Measurements from ENCODE around the gene CFAP119.

CFAP119 gene

GRCh38 chr16:30760577-30761426, 1.1 kb downstream of the CFAP119 start:
- DNase-seq = no peak

GRCh38 chr16:30760001-30760559, 1.8 kb downstream of the CFAP119 start:
- no peak for DNase-seq

GRCh38 chr16:30758988-30759491, 2.8 kb downstream of the CFAP119 start:
- DNase-seq = no peak

GRCh38 chr16:30757316-30757715, 4.5 kb downstream of the CFAP119 start:
- no peak for DNase-seq

DNA sequence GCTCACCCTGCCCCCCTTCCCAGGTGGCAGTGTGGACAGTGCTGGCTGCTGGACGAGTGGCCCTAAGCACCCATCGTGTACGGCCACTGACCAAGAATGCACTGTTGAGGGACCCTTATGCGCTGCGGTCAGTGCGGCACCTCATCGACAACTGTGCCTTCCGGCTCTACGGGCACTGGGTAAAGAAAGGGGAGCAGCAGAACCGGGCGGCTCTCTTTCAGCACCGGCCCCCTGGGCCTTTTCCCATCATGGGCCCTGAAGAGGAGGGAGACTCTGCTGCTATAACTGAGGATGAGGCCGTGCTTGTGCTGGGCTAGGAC, 5.1 kb downstream of the CFAP119 start:
- no peak for DNase-seq

GRCh38 chr16:30755955-30756780, 5.7 kb downstream of the CFAP119 start:
- no peak for DNase-seq

DNA sequence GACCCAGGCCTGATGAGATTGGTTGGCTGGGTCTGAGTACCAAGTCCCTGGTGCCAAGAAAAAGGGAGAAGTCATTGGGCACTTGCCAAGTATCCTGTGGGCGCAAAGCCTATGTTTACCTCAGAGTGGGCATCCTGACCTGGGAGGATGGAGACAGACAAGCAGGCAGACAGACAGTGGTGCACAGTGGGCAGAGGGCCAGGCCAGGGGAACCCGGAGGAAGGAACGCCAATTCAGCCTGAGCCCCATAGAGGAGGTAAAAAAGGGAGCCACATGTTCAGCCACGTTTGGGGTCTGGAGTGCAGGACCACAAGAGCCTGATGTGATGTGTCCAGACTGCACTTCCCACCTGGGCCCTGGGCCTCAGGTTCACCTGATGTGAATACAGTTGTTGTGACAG, 8.3 kb downstream of the CFAP119 start:
- DNase-seq = no peak

- DNase-seq = no peak
These were observed 10.9 kb downstream of the CFAP119 start for GRCh38 chr16:30750876-30751465.

DNA sequence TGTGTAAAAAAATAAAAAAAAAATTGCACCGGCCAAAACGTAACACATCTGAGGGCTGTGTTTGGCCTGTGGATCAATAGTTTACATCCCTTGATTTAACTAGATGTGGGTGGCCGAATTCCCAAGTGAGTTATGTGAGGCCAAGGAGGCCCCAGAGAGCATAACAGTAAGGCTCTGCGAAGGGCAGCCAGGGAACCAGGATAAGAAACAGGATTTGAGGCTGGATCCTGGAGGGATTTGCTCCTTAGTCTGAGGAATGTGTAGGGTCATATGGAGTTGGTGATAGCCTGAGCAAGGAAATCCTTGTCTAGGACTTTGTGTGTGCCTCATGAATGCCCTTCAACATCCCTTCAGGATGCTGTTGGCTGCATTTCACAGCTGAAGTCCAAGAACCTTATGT, 11.7 kb downstream of the CFAP119 start:
- DNase-seq = no peak

- no peak for DNase-seq
These were observed 13.0 kb downstream of the CFAP119 start for GRCh38 chr16:30748634-30749445.

DNA sequence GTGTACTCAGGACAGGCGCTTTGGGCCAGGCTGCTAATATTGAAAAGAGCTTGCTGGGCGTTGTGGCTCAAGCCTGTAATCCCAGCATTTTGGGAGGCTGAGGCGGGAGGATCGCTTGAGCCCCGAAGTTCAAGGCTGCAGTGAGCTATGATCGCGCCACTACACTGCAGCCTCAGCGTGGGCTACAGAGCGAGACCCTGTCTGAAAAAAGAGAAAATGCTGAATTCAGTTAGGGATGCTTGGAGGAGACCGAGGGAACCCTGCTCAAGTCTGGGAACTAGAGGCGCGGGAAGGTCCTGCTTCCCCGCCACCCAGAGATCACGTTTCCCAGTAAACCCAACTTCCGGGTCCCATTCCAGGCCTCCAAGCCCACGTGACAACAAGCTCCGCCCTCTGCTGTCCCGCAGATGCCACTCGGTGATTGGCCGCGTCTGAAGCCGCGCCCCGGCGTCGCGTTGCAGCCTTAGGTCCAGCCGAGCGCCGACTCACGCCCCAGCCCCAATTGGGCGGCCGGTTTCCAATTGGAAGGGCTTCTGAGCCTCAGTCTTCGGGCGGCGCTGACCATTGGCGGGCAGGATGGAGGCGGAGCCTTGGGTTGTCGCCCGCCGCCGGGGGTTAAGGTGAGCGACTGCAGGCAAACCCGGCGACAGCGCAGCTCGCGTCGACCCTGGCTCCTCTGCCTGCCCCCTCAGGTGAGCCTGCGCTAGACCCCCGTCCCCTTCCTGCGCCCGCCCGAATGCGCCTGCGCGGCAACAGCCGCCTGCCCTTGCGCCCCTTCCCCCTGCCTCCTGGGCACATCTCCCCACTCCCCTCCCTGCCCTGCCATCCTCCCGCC, 13.8 kb downstream of the CFAP119 start, which contains the start of gene PHKG2:
Gene PHKG2 (plus strand): TSS at position 627 of the 835 bp plus-strand sequence. CDS start 396 bp downstream, outside the sequence.
- DNase-seq = peak; percentile 96 to 98

- DNase-seq = no peak
These were observed 14.5 kb downstream of the CFAP119 start for GRCh38 chr16:30747331-30747730.

- no peak for DNase-seq
These were observed 15.2 kb downstream of the CFAP119 start for GRCh38 chr16:30746638-30747175.

DNA sequence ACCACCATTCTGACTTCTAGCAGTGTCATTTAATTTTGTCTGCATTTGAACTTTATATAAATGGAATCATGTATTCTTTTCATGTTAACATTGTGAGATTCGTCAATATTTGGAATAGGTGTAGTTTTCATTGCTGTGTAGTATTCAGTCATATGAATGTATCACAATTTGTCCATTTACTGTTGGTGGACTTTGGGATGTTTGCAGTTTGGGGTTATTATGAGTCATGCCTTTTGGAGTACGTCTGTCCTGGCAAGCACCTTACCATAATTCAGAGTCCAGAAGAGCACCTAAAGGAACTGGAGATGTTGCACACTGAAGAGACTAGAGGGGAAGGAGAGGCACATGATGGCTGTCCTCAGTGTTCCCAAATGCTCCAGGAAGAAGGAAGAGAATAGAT, 16.8 kb downstream of the CFAP119 start:
- DNase-seq = no peak

DNA sequence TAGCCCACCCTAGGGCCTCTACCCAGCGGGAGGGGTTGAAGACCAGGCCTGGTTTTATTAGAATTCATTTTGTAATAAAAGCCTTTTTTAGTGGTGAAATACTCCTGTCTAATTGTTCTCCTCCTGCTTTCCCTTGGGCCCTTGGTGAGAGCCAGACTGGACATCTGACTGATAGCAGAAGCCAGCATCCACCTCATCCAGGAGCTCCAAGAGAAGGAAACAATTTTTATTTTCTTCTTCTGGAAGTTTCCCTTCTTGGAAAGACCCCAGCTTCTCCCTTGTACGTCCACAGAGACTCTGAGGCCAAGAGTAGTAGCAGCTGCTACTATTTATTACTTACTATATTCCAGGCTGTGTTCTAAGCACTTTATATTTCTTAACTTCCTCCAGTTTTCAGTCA, 17.7 kb downstream of the CFAP119 start:
- DNase-seq = no peak

DNA sequence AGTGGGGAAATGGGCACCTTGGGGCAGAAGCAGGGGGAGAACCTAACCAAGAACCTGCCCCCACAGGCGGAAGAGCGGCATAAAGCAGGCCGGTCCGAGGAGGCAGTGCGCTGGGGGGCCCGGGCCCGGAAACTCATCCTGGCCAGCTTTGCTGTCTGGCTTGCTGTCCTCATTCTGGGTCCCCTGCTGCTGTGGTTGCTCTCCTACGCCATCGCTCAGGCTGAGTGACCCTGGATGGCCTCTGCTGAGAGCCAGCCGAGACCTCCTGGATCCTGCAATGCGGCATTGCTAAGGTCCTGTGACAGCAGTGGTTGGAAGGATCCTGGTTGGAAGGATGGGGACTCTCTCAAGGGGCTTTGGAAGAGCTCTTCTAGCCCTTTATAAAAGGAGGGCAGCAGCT, 18.1 kb downstream of the CFAP119 start:
- DNase-seq = no peak

- no peak for DNase-seq
These were observed 20.4 kb downstream of the CFAP119 start for GRCh38 chr16:30741461-30741914.

GRCh38 chr16:30740364-30741251, 21.3 kb downstream of the CFAP119 start:
- no peak for DNase-seq

Measured in NCI-H446 (cell line).